ENCODE results near the gene PPFIA1. TPM values are rescaled to one million over a fixed set of nuclear protein-coding genes. Genes with fewer than 3 reads are reported as not detected.

PPFIA1 gene
- total RNA-seq, 1 experiment from 2014 or later, result 63.4 TPM

DNA sequence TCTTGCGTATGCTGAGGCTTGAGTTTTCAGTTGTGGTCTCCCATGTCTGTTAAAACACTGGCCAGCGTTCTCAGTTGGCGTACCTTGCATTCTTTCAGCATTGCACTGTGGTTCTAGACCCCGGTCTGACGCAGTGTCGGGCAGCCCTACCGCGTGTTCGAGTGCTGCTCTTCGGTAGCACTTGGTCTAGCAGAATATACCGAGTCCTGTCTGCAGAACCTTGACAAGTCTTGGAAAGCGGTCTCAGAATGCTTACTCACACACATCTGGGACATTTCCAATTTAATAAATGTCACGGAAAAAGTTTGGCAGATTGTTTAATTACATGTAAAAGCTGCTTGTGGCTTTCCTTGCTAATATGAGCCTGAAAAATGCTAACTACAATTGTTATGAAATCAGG, 32.6 kb downstream of the PPFIA1 start:
- Mint-ChIP-seq H3K9me3 (no peaks in the 10 kb centered on the region), H3K27ac (peak overlapping the region in 1 of 3 experiments; percentile 49; a peak in 1 of 7 replicates), H3K36me3 (ENCODE audit: insufficient read depth in 1 of 3, low read depth in 3 of 3) (peaks cover 11 to 39% (median 22%) of the 10 kb centered on the region in 3 experiments; a peak in 6 of 7 replicates), H3K4me3 (no peak overlapping the region), H3K4me1 (peaks cover 13 to 30% of the 10 kb centered on the region in 2 experiments), H3K27me3 (ENCODE audit: low read depth) (no peaks in the 10 kb centered on the region)
- no peak overlapping the region for H3K23ac ChIP-seq (ENCODE audit: insufficient read length, low read depth, low read length)
- no peak overlapping the region for H2BK15ac ChIP-seq (ENCODE audit: low read depth, low read length)
- peaks cover 10% of the 10 kb centered on the region for H3K79me1 ChIP-seq (ENCODE audit: insufficient read depth, low read depth, low read length, poor library complexity, severe bottlenecking)
- H3T11ph ChIP-seq (ENCODE audit: low read length), result no peak overlapping the region
- H2BK120ac ChIP-seq (ENCODE audit: low read depth, low read length, poor library complexity, severe bottlenecking), result no peak overlapping the region
- H3K14ac ChIP-seq (ENCODE audit: insufficient read depth, low read length), result no peak overlapping the region; the same call in 1 of the 2 replicates
- H3K4me1 ChIP-seq (ENCODE audit: insufficient read depth, low read length), result peaks cover 6% of the 10 kb centered on the region; the same call in 1 of the 2 replicates
- H3K9me3 ChIP-seq (ENCODE audit: control insufficient read depth, low read depth, low read length), result no peaks in the 10 kb centered on the region
- H2BK5ac ChIP-seq (ENCODE audit: insufficient read length, low read length), result no peak overlapping the region
- H3K56ac ChIP-seq (ENCODE audit: insufficient read length, low read depth, low read length), result no peak overlapping the region
- H4K91ac ChIP-seq (ENCODE audit: insufficient read length, low read depth, low read length), result no peak overlapping the region
- H3K4me2 ChIP-seq (ENCODE audit: insufficient read depth, insufficient read length, low read length), result no peak overlapping the region
- H3K27me3 ChIP-seq (ENCODE audit: insufficient read depth, low read length), result no peaks in the 10 kb centered on the region
- no peak overlapping the region for H2BK12ac ChIP-seq (ENCODE audit: insufficient read length, low read depth, low read length)
- H2AK5ac ChIP-seq (ENCODE audit: insufficient read length, low read length), result no peak overlapping the region
- DNase-seq, result no peak
- no peak overlapping the region for H2AFZ ChIP-seq (ENCODE audit: low read length)
- no peak overlapping the region for H4K8ac ChIP-seq (replicated peaks; ENCODE audit: insufficient read length, low read depth, low read length)
- TF ChIP-seq CTCF (conservative IDR thresholded peaks at IDR 0.05), result no peak
- H3K4ac ChIP-seq (ENCODE audit: low read depth, low read length), result no peak overlapping the region
- WGBS (ENCODE audit: extremely low coverage, insufficient read length, low lambda C conversion rate), result no CpG with 5 or more reads among the region's 13 CpGs
- no peaks in the 10 kb centered on the region for H3K23me2 ChIP-seq (ENCODE audit: insufficient read length, low read depth, low read length, poor library complexity, severe bottlenecking)
- no peak overlapping the region for H3K27ac ChIP-seq (ENCODE audit: insufficient read length, low read depth, low read length)
- no peak overlapping the region for H3K9ac ChIP-seq (ENCODE audit: extremely low read depth, insufficient read length, low read length)
- H2BK20ac ChIP-seq (ENCODE audit: low read depth, low read length, poor library complexity, severe bottlenecking), result no peak overlapping the region
- no peak overlapping the region for H3K18ac ChIP-seq (ENCODE audit: insufficient read length, low read depth, low read length)
- H3K79me2 ChIP-seq (ENCODE audit: insufficient read depth, low read length), result peaks cover 21% of the 10 kb centered on the region; the same call in 1 of the 2 replicates
- H4K20me1 ChIP-seq (ENCODE audit: control insufficient read depth, insufficient read depth, insufficient read length), result peaks cover 7% of the 10 kb centered on the region
- H4K5ac ChIP-seq (ENCODE audit: insufficient read length, low read depth, low read length), result no peak overlapping the region

All from H9 (cell line).